WTC11 (cell line): ENCODE data around the gene CCDC60. TPM values are rescaled to one million over a fixed set of nuclear protein-coding genes. Genes with fewer than 3 reads are reported as not detected.

Source experiments
- ATAC-seq: fragments of 200-7000 bp; cut with Tn5 transposase; 2 replicates; pipeline ENCODE4 v1.10.0; 2021; ENCODE audit warnings: mild to moderate bottlenecking, moderate library complexity
- CTCF ChIA-PET: fragments of 300-600 bp; sonication (Branson Sonifier 250); formaldehyde crosslinking; loops from one replicate; lab custom pipeline; 2021; ENCODE audit warnings: antibody characterized with exemption; lab: Charles Lee
- POLR2A ChIA-PET: fragments of 350-600 bp; sonication (Branson Sonifier 250); formaldehyde crosslinking; loops from one replicate; lab custom pipeline; 2021; ENCODE audit warnings: antibody characterized with exemption; lab: Charles Lee
- DNase-seq: peaks from one replicate; pipeline ENCODE4 v3.0.0; 2021; ENCODE audit warnings: low spot score
- H3K27ac Mint-ChIP-seq: 2 replicates; pipeline ENCODE4 v1.8.0; 2021; ENCODE audit warnings: mixed read lengths
- H3K27me3 Mint-ChIP-seq: 2 replicates; pipeline ENCODE4 v1.8.0; 2021; ENCODE audit warnings: low read depth, mild to moderate bottlenecking, moderate library complexity, mixed read lengths
- H3K36me3 Mint-ChIP-seq: 2 replicates; pipeline ENCODE4 v1.8.0; 2021; ENCODE audit warnings: mixed read lengths
- H3K4me1 Mint-ChIP-seq: 2 replicates; pipeline ENCODE4 v1.8.0; 2022; ENCODE audit warnings: mixed read lengths
- H3K4me3 Mint-ChIP-seq: 2 replicates; pipeline ENCODE4 v1.8.0; 2021; ENCODE audit warnings: mild to moderate bottlenecking, moderate library complexity, mixed read lengths
- H3K9me3 Mint-ChIP-seq: 2 replicates; pipeline ENCODE4 v1.8.0; 2021; ENCODE audit warnings: mixed read lengths
- AFF4 ChIP-seq: sonication (generic); formaldehyde crosslinking; IDR thresholded peaks from 2 replicates; pipeline ENCODE4 v1.8.1; 2023; ENCODE audit warnings: mild to moderate bottlenecking, missing genetic modification reagents, borderline replicate concordance
- ATF2 ChIP-seq: sonication (generic); formaldehyde crosslinking; IDR thresholded peaks from 2 replicates; pipeline ENCODE4 v1.8.1; 2022; ENCODE audit warnings: low read depth, missing genetic modification reagents, borderline replicate concordance
- CDX4 ChIP-seq: fragments of 250-450 bp; sonication (Bioruptor Pico); IDR thresholded peaks from 2 replicates; pipeline ENCODE4 v1.9.0; 2021; ENCODE audit warnings: moderate library complexity, mild to moderate bottlenecking, inconsistent platforms, borderline replicate concordance
- CREM ChIP-seq: sonication (generic); formaldehyde crosslinking; IDR thresholded peaks from 2 replicates; pipeline ENCODE4 v1.8.1; 2022; ENCODE audit warnings: mild to moderate bottlenecking, missing genetic modification reagents, moderate library complexity
- E2F4 ChIP-seq: sonication (generic); formaldehyde crosslinking; IDR thresholded peaks from 2 replicates; pipeline ENCODE4 v1.8.1; 2022; ENCODE audit warnings: low read depth, mild to moderate bottlenecking, moderate library complexity, missing genetic modification reagents, borderline replicate concordance
- FOXJ3 ChIP-seq: sonication (generic); formaldehyde crosslinking; IDR thresholded peaks from 2 replicates; pipeline ENCODE4 v1.9.0; 2021; ENCODE audit warnings: missing genetic modification reagents, mild to moderate bottlenecking, borderline replicate concordance
- FOXP4 ChIP-seq: sonication (generic); formaldehyde crosslinking; IDR thresholded peaks from 2 replicates; pipeline ENCODE4 v1.8.0; 2022; ENCODE audit warnings: mild to moderate bottlenecking, missing genetic modification reagents
- HMGXB4 ChIP-seq: sonication (generic); formaldehyde crosslinking; IDR thresholded peaks from 2 replicates; pipeline ENCODE4 v1.8.1; 2023; ENCODE audit warnings: mild to moderate bottlenecking, moderate library complexity, missing genetic modification reagents
- KAT7 ChIP-seq: sonication (generic); formaldehyde crosslinking; IDR thresholded peaks from 2 replicates; pipeline ENCODE4 v1.8.1; 2023; ENCODE audit warnings: missing genetic modification reagents, mild to moderate bottlenecking, borderline replicate concordance
- MAX ChIP-seq: sonication (generic); formaldehyde crosslinking; IDR thresholded peaks from 2 replicates; pipeline ENCODE4 v1.8.0; 2022; ENCODE audit warnings: mild to moderate bottlenecking, missing genetic modification reagents
- MYBL2 ChIP-seq: sonication (generic); formaldehyde crosslinking; IDR thresholded peaks from 2 replicates; pipeline ENCODE4 v1.8.1; 2023; ENCODE audit warnings: mild to moderate bottlenecking, moderate library complexity, missing genetic modification reagents
- NFATC4 ChIP-seq: fragments of 250-450 bp; sonication (Bioruptor Pico); IDR thresholded peaks from 2 replicates; pipeline ENCODE4 v1.9.0; 2021; ENCODE audit warnings: mild to moderate bottlenecking
- RELA ChIP-seq: sonication (generic); formaldehyde crosslinking; IDR thresholded peaks from 2 replicates; pipeline ENCODE4 v1.8.1; 2022; ENCODE audit warnings: missing genetic modification reagents, mild to moderate bottlenecking, borderline replicate concordance
- SOX15 ChIP-seq: fragments of 250-450 bp; sonication (Bioruptor Pico); IDR thresholded peaks from 2 replicates; pipeline ENCODE4 v1.9.0; 2021; ENCODE audit warnings: mild to moderate bottlenecking
- STAT6 ChIP-seq: sonication (generic); formaldehyde crosslinking; conservative IDR thresholded peaks from 2 replicates; pipeline ENCODE4 v1.8.1; 2023; ENCODE audit warnings: mild to moderate bottlenecking, low read depth, missing genetic modification reagents, moderate library complexity
- TEAD4 ChIP-seq: sonication (generic); formaldehyde crosslinking; IDR thresholded peaks from 2 replicates; pipeline ENCODE4 v1.8.0; 2022; ENCODE audit warnings: mild to moderate bottlenecking, missing genetic modification reagents
- USF1 ChIP-seq: sonication (generic); formaldehyde crosslinking; IDR thresholded peaks from 2 replicates; pipeline ENCODE4 v1.8.0; 2022; ENCODE audit warnings: mild to moderate bottlenecking, missing genetic modification reagents
- USF2 ChIP-seq: sonication (generic); formaldehyde crosslinking; IDR thresholded peaks from 2 replicates; pipeline ENCODE4 v1.8.1; 2023; ENCODE audit warnings: mild to moderate bottlenecking, missing genetic modification reagents, moderate library complexity
- ZNF138 ChIP-seq: sonication (generic); formaldehyde crosslinking; conservative IDR thresholded peaks from 2 replicates; pipeline ENCODE4 v1.8.1; 2022; ENCODE audit warnings: mild to moderate bottlenecking, moderate library complexity, missing genetic modification reagents
- total RNA-seq: library from RNA; stranded (reverse); gene quantifications from 3 replicates; pipeline ENCODE4 v1.2.3, GENCODE V29; 2021

CCDC60 gene
- total RNA-seq, 1 experiment from 2014 or later = 1.1 TPM

GRCh38 chr12:119500209-119500608 lies 165.7 kb downstream of the CCDC60 start (continued):
- TF ChIP-seq E2F4 (CRISPR knock-in tag) = no peak
- TF ChIP-seq FOXJ3 = no peak
- TF ChIP-seq, all 79 proteins: peak for 0

GRCh38 chr12:119501052-119501451 lies 166.5 kb downstream of the CCDC60 start:
- Mint-ChIP-seq H3K36me3 (no peaks in the 10 kb centered on the region), H3K27ac (no peak overlapping the region), H3K27me3 (no peaks in the 10 kb centered on the region; the same call in 1 of the 2 replicates), H3K9me3 (peaks cover 3% of the 10 kb centered on the region; the same call in 1 of the 2 replicates), H3K4me1 (peaks cover 35% of the 10 kb centered on the region), H3K4me3 (no peak overlapping the region)
- no peak for ATAC-seq
- CTCF ChIA-PET = interaction anchor here (1.4 kb wide), 1 partner anchor 142 kb away, joined by 4 read pairs; no protein-coding TSS in a partner anchor
- TF ChIP-seq SOX15 (CRISPR knock-in tag) (no peak), HMGXB4 (CRISPR knock-in tag) (no peak), CREM (CRISPR knock-in tag) (no peak), MYBL2 (CRISPR knock-in tag) (no peak), USF1 (CRISPR knock-in tag) (no peak), STAT6 (CRISPR knock-in tag) (no peak), CDX4 (CRISPR knock-in tag) (no peak), FOXP4 (CRISPR knock-in tag) (no peak), ZNF138 (CRISPR knock-in tag) (no peak), ATF2 (no peak), RELA (CRISPR knock-in tag) (no peak), TEAD4 (CRISPR knock-in tag) (no peak), KAT7 (CRISPR knock-in tag) (no peak), NFATC4 (CRISPR knock-in tag) (no peak), MAX (CRISPR knock-in tag) (no peak), USF2 (no peak), AFF4 (CRISPR knock-in tag) (no peak)
- no peak for DNase-seq
- POLR2A ChIA-PET = no interaction called here
